HG02970 (cell line): ENCODE results near the gene ZNF518A.

Experiments used
- ATAC-seq: cut with Tn5 transposase; IDR thresholded peaks from one replicate; pipeline ENCODE4 v1.9.1; 2021; ENCODE audit warnings: mild to moderate bottlenecking, moderate library complexity, moderate number of reproducible peaks; ENCODE audit not compliant: unreplicated experiment, low FRiP score

ZNF518A gene, protein sequence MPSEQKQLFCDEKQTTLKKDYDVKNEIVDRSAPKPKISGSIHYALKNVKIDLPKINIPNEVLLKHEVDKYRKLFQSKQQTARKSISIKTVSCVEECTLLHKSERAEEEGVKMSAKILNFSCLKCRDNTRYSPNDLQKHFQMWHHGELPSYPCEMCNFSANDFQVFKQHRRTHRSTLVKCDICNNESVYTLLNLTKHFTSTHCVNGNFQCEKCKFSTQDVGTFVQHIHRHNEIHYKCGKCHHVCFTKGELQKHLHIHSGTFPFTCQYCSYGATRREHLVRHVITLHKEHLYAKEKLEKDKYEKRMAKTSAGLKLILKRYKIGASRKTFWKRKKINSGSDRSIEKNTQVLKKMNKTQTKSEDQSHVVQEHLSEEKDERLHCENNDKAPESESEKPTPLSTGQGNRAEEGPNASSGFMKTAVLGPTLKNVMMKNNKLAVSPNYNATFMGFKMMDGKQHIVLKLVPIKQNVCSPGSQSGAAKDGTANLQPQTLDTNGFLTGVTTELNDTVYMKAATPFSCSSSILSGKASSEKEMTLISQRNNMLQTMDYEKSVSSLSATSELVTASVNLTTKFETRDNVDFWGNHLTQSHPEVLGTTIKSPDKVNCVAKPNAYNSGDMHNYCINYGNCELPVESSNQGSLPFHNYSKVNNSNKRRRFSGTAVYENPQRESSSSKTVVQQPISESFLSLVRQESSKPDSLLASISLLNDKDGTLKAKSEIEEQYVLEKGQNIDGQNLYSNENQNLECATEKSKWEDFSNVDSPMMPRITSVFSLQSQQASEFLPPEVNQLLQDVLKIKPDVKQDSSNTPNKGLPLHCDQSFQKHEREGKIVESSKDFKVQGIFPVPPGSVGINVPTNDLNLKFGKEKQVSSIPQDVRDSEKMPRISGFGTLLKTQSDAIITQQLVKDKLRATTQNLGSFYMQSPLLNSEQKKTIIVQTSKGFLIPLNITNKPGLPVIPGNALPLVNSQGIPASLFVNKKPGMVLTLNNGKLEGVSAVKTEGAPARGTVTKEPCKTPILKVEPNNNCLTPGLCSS (N-terminal part only)

DNA sequence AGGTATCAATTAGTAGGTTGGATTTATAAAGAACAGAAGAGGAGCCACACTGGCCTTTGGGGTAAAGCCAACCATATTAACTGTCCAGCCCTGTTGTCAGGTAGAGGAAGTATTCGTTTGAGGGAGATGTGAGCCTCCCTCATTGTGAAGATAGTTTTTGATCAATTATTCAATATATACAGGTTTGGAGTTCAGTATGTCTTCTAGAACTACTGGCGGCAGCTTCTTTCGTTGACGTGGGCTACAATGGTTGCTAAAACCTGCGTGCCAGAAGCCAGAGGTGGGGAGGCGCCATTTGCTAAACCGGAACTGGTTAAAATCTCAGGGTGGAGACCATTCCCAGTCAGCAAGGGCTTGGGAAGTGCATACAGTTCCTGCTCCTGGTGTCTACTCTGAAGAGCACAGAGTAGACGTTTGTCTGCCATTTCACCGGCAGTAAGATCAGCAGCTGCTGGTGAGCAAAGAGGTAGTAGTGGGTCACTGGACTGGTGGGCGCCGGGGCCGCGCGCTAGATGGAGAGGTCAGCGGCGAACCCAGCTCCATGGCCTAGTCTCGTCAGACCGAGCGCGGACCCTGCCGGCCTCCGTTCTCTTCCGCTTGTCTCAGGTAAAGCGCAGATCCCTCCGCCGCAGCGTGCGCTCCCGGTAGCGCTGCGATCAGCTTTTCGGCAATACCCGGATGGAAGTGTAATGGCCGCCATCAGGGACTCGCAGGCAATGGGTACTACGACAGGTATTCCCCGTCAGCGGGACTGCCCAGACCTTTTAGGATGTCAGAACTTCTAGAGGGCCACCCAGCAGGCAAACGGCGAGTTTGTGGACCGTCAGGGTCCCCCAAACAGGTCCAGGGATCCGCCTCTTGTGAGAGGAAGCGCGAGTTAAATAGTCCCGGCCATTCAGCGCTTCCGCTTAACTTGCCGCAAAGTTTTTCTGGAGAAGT is at the start of gene ZNF518A:
ZNF518A (plus strand) TSS at position 911 of the 939 bp plus-strand sequence. CDS start 26,026 bp downstream, outside the sequence.
- ATAC-seq, result peak; percentile 73

DNA sequence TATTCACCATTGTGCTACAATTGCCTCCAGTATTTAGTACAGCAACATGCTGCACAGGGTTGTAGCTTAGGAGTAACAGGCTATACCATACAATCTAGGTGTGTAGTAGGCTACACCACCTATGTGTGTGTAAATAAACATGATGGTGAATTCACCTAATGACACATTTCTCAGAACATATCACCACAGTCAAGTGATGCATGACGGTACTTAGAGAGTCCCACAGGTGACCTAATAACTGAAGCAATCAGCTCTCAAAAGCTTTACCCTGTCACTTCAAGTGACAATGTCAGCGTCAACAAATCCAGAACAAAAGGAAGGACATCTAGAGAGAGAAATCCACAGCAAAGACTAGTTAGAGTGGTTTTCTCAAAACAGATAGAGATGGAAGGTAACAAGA is 47.9 kb upstream of the ZNF518A start:
- ATAC-seq, result no peak

DNA sequence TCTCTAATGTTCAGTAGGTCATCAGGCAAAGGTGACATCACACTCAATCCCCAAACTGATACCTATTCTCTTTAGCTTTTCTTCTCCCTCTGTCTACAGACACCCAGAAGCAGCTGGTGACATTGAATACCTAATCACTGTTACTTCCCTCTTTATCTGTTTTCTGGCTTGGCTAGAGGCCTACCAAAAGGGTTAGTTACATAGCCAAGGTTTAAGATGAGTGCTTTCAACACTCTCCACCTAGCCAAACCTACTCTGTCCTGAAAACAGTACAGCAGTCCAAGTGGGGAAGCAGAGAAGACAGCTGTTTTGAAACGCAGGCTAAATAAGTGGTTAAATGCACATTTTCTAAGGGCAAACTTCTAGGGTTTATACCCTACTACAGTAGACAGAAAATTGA is 47.3 kb upstream of the ZNF518A start:
- no peak for ATAC-seq

DNA sequence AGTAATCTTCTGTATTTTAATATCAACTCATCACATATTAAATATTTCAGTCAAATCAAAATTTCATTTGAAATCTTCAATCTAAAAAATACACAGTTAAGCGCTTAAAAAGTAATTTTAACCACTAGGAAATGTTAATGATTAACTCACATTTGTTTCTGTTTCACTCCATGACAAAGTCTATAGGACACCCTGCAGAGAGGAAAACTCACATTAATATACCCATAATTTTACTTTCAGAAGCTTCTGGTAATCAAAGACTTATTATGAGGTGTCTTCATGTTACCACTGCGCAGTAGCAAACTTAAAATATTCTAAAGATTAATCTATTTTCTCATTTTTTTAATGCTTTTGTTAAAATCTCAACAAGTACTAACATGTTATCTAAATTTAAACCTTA is 41.0 kb upstream of the ZNF518A start:
- ATAC-seq, result no peak

DNA sequence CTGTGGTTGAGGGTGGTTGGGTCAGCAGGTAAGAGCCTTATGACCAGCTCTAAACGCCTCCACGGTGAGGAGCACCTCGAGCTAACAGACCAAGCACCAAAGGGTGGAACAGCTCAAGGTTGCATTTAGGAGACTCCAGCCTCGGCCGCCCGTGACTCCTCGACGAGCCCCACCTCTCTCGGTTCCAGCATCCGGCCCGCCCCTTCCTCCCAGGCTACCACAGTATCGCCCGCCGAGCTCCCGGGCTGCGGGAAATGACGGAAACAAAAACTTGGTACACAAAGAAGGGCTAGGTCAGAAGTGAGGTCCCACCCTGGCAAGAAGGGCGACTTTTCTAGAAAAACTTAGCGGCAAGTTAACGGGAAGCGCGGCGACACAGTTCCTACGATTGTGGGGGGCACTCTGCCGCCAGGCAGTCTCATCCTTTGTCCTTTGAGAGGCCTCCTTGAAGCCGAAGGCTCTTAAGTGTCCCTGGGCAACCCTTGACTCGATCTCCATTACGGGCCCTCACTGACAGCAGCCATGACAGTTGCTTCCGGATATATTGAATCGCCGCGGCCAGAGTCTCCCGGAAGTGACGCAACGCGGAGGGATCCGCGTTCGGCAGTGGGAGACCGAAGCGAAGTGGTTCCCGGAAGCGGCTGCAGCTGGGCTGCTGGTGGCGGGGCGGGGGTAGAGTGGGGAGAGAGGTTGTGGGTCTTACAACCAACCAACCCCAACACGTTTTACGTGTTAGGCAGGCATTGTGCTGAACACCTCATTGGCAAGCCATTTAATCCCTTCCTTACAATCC is 40.2 kb upstream of the ZNF518A start:
- ATAC-seq, result peak; percentile 80

DNA sequence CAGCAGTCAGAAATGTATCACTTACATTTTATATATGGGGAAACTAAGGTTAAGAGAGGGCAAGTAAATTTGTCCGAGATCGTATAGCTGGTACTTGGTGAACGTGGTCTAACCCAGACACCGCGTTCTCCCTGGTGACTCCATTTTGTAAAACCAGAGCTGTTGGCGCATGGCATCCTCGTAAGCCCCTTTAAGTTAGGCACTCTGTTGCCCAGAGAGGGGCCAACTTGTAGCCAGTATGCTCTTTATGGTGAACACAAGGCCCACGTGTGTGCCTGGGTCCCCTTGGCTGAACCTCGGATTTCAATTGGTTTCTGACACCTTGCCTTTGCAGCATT is 39.7 kb upstream of the ZNF518A start:
- ATAC-seq, result no peak

DNA sequence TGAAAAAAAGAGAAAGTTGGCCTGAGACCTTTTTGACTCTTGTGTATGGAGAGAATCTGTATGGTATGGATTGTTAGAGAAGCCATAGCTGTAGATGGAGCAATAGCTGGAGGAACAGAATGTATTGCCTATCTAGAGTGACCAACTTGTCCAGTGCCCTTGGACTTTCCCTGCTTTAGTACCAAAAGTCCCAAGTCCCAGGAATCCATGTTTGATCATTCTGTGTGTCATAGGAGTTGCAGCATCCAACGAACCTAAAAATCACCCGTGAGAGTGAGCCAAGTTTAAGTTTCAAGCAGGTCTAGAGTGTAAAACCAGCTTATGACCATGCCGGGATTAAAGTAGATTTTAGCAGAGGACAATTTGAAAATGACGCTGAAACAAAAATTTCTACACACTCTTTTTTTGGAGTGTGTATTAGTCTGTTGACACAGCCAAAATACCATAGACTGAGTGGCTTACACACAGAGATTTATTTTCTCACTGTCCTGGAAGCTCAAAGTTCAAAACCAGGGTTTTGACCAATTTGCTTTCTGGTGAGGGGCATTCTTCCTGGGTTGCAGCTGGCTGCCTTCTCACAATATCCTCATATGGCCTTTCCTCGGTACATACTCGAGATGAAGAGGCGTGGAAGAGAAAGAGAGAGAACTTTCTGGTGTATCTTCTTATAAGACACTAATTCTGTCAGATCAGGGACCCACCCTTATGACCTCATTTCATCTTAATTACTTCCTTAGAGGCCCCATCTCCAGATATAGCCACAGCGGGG is 36.9 kb upstream of the ZNF518A start:
- ATAC-seq, result no peak

DNA sequence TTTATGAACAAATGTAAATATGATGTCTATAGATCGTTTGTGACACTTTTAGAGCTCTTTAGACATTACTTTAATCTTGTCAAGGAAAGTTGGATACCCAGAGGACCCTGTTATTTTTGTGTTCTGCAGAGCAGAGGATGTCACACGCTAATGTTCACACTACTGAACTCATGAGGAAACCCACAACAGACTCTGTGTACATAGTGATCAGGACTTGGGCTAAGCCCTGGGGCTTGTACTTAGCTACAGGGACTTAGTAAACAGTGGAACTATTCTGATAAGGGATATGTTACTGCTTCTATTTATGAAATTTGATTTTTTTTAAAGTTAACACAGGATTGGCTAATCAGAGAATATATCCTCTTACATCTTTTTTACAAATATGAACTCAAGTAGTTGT is 36.1 kb upstream of the ZNF518A start:
- ATAC-seq, result no peak

DNA sequence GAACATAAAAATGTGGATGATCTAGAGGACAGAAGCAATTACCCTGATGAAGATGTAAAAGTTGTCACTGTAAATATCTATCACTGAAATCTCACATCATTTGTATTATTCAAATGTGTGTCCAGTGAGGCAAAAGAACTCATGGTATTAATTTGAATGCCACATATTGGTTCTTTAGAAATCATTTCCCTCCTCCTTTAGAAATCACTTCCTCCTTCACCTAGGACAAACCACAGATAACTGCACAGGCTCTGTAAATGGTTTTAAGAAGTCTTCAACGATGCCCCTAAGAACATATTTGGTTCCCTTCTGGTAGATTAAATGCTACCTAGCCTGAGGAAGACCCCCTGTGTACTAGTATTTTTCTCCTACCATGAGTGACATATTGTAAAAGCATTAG is 33.1 kb upstream of the ZNF518A start:
- ATAC-seq, result no peak

DNA sequence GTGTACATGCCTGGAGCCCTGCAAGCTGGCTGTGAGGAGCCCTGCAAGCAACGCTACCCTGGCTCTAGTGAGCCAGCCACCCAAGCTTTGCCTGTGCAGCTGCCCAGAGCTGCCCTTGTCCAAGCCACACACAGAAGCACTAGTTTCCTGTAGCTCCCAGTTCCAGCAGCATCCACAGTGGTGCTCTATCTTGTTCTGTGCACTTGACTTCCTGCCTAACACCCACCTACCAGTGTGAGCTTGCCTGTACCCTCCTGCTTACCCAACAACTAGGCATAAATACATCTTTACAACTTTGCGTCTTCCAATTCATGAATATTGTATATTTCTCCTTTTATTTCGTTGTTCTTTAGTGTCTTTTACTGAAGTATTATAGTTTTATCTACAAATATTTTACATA is 32.2 kb upstream of the ZNF518A start:
- no peak for ATAC-seq

DNA sequence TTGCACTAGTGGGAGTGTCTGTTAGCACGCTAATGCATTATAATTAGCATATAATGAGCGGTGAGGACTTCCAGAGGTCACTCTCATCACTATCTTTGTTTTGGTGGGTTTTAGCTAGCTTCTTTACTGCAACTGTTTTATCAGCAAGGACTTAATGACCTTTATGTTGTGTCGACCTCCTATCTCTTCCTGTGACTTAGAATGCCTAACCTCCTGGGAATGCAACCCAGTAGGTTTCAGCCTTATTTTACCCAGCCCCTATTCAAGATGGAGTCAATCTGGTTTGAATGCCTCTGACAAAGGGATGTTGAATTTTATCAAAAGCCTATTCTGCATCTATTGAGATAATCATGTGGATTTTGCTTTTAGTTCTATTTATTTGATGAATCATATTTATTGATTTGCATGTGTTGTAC is 22.5 kb upstream of the ZNF518A start:
- no peak for ATAC-seq

DNA sequence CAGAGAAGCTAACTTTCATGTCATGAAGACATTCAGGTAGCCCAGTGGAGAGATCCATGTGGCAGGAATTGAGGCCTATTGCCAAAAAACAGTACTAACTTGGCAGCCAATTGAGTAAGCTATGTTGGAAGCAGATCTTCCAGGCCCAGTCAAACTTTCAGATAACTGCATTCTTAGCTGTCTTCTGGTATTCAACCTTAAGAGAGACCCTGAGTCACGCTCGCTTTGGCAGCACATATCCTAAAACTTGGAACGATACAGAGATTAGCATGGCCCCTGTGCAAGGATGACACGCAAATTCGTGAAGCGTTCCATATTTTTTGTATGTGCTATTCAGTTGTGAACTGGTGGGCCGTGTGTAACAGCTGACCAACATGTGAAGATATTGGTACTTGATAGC is 17.6 kb upstream of the ZNF518A start:
- ATAC-seq, result no peak

DNA sequence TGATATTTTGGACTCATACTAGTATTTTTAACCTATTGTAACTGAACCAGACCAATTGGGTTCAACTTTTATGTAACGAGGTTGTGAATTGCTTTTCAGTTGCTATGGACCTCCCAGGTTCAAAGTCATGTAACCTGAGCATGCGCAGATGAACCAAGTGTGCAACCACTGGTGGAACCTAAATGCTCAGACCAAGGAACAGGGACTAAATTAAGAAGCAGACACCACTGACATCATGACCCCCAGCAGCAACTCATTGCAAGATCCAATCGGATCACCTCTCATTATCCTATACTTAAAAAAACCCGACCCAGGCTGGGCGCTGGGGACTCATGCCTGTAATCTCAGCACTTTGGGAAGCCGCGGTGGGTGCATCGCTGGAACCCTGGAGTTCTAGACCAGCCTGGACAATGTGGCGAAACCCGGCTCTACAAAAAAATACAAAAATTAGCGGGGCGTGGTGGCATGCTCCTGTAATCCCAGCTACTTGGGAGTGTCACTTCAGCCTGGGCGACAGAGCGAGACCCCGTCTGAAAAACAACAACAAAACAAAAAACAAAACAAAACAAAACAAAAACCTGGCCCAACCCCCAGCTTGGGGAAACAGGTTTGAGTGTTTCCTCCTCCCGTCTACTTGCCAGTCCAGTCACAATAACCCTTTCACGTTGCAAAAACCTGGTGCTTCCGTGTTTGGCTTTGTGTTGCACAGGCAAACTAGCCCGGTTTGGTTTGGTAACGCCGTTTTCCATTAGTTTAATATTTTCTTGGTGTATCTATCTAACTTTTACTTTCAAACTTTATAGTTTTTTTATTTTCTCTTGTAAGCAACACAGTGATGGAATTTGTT is 11.3 kb upstream of the ZNF518A start:
- no peak for ATAC-seq

DNA sequence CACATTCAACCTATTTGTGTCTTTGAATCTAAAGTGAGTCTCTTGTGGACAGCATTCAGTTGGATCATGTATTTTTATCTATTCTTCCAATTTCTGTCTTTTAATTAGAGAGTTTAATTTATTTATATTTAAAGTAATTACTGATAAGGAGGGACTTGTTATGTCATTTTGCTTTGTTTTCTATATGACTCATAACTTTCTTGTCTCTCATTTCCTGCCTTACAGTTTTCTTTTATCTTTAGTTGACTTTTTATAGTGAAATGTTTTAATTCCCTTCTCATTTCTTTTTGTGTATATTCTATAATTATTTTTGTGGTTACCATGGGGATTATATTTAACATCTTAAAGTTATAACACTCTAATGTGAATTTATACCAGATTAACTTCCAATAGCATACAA is 7.3 kb upstream of the ZNF518A start:
- ATAC-seq, result no peak

DNA sequence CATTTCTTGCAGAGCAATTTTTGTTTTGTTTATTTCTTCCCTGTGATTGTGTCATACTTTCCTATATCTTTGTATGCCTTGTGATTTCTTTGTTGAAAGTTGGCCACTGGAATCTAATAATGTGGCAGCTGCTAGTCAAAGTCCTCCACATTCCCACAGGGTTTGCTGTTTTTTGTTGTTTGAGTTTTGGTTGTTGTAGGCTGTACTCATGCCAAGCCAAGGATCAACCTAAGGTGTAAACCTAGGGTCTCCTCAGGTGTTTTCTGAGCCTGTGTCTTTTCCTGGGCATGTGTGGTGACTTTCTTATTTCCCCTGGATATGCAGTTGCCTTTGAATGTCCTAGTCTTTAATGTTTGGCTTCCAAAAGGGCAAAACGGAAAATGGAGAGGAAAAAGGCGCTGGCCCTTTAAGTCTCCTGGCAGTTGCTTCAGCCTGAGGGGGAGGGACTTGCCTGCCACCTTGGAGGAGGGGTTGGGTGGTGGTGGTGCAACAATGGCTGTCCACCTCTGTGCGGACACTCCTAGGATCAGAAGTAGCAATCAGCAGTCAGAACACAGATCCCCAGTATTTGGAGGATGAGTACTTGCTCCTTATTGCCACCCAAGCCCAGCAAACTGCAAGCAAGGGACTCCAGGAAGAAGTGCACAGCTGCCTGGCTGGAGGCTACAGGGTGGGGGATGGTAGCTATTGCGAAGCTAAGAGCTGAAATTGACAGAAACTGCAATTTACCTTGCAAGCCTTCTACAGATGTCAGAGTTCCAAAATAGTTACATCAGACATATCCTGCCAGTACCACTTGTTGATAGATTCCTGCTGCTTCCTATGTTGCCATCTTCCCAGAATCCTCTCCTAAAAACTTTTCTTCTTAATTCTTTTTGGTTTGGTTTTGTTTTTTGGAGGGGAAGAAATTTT is 5.6 kb upstream of the ZNF518A start:
- ATAC-seq, result no peak

DNA sequence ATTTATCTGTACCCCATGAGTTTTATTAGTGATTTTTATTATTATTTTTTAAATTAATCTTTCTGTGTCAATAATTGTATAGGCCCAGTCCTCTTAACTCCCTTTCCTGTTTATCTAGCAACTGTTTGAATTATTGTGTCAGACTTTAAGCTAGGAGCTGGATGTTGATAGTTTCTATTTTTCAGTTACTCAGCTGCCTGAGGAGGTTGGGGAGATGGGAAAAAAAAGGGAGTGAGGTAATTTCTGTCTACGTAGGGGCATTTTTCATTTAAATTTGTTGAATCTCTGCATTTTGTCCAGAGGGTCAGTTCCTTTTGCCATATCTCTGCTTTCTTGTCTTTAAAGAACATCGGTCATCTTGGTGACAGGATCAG is 5.0 kb upstream of the ZNF518A start:
- no peak for ATAC-seq
